ENCODE data around the gene RIMKLB.
"Not testable (repeated sequence)": the region's sequence is repeated elsewhere in the genome, so short reads cannot be mapped to it uniquely, and the experiment has no call there.

The RIMKLB gene

GRCh38 chr12:8810112-8810511, 112.3 kb downstream of the RIMKLB start:
- in situ Hi-C loops (cut with MboI; ENCODE audit: low sequenced_read_pairs), result not testable (repeated sequence)

DNA sequence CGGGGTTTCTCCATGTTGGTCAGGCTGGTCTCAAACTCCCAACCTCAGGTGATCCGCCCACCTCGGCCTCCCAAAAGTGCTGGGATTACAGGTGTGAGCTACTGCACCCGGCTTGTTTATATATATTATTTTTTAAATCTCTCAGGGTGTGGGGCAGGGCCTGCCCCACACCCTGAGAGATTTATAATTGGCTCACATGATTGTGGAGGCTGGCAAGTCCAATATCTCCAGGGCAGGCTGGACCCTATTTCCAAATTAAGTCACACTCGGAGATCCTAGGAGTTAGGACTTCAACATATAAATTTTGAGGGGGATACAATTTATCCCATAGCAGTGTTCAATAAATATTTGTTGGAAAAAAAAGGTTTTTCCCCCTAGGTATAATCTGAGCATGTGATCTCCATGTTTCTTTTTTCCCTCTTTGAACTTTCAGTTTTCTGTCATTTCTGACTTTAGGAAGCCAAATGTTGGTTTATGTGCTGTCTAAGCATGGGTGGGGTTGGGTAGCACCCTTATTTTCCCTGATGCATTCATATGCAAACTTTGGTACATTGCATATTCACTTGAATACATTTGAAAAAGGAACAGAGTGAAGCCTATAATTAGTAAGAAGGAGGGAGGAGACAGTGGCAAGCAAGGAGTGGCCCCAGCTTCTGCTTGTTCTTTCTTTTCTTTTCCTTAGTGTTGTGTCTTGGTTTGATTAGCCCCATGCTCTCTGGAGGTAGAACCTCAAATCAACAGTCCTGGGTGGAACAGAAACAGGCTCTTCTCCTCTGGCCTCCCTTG, 116.0 kb downstream of the RIMKLB start:
- in situ Hi-C loops (cut with MboI; ENCODE audit: low sequenced_read_pairs), result no loop called here

DNA sequence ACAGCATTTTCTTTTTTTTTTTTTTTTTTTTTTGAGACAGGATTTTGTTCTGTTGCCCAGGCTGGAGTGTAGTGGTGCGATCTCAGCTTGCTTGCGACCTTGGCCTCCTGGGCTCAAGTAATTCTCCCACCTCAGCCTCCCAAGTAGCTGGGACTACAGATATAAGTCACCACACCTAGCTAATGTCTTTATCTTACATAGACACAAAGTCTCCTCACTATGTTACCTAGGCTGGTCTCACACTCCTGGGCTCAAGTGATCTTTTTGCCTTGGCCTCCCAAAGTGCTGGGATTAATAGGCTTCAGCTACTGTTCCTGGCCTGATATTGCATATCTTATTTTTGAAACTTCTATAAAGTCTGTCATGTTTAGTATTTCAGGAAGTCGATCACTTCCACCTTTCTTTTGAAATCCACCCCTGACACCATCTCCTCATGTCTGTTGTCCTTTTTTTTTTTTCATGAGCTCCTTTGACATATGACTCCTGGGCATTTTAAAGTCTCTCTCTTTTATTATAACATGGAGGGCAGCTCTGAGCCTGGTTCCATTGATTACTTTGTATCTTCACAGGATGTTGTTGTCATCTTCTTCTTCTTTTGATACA, 118.8 kb downstream of the RIMKLB start:
- in situ Hi-C loops (cut with MboI; ENCODE audit: low sequenced_read_pairs), result no loop called here

- in situ Hi-C loops (cut with MboI; ENCODE audit: low sequenced_read_pairs), result no loop called here
Measured at GRCh38 chr12:8817856-8818255, 120.1 kb downstream of the RIMKLB start.

- in situ Hi-C loops (cut with MboI; ENCODE audit: low sequenced_read_pairs), result no loop called here
Measured at GRCh38 chr12:8818526-8818925, 120.7 kb downstream of the RIMKLB start.

- in situ Hi-C loops (cut with MboI; ENCODE audit: low sequenced_read_pairs), result no loop called here
Measured at GRCh38 chr12:8819666-8819980, 121.8 kb downstream of the RIMKLB start.

GRCh38 chr12:8820676-8821407, 123.1 kb downstream of the RIMKLB start:
- in situ Hi-C loops (cut with MboI; ENCODE audit: low sequenced_read_pairs), result not testable (repeated sequence)

DNA sequence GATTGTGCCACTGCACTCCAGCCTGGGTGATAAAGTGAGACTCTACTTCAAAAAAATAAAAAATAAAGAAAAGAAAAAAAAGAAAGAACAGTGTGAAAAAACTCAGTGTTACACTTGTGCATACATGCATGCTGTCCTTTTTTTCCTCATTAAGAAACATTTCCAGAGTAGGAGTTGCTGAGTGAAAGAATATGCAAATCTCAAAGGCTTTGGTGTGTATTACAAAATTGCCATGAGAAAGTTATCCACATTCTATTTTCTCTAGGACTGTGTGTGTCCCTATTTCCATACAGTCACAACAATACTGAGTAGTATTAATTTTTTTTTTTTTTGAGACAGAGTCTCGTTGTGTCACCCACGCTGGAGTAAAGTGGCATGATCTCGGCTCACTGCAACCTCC, 123.8 kb downstream of the RIMKLB start:
- in situ Hi-C loops (cut with MboI; ENCODE audit: low sequenced_read_pairs), result no loop called here

GRCh38 chr12:8822298-8822697, 124.5 kb downstream of the RIMKLB start, which contains the start of gene A2ML1:
TSS of gene A2ML1 (plus strand) at chr12:8822621. CDS start at chr12:8822652, 31 bp downstream.
- in situ Hi-C loops (cut with MboI; ENCODE audit: low sequenced_read_pairs), result no loop called here

DNA sequence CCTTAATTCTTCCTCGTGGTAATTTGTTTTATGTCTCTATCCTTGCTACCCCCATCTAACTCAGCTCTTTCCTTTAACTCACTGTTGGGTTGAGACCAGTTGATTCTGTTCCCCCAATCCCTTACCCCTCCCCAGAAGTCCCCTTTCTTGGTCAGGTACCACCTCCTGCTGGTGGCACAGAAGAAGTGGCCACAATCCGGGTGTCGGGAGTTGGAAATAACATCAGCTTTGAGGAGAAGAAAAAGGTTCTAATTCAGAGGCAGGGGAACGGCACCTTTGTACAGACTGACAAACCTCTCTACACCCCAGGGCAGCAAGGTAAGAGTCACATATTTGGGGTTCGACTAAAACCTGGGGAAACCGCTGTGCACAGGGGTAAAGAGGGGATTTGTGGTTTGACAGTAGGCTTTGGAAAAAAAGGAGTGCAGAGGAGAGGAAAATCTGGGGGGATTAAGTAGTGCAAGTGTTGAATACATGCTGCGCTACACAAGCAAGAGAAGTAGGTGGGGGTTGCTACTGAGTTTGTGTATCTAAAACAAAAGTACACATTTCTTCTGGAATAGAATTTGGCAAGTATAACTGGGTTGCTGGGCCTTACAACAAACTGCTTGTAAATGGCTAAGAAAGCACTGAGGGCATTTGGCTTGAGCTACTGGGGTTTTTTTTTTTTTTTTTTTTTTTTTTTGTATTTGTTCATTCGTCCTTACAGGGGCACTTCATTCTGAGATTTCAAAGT, 125.9 kb downstream of the RIMKLB start:
- in situ Hi-C loops (cut with MboI; ENCODE audit: low sequenced_read_pairs), result no loop called here

- in situ Hi-C loops (cut with MboI; ENCODE audit: low sequenced_read_pairs), result no loop called here
Measured at GRCh38 chr12:8827551-8828256, 129.9 kb downstream of the RIMKLB start.

DNA sequence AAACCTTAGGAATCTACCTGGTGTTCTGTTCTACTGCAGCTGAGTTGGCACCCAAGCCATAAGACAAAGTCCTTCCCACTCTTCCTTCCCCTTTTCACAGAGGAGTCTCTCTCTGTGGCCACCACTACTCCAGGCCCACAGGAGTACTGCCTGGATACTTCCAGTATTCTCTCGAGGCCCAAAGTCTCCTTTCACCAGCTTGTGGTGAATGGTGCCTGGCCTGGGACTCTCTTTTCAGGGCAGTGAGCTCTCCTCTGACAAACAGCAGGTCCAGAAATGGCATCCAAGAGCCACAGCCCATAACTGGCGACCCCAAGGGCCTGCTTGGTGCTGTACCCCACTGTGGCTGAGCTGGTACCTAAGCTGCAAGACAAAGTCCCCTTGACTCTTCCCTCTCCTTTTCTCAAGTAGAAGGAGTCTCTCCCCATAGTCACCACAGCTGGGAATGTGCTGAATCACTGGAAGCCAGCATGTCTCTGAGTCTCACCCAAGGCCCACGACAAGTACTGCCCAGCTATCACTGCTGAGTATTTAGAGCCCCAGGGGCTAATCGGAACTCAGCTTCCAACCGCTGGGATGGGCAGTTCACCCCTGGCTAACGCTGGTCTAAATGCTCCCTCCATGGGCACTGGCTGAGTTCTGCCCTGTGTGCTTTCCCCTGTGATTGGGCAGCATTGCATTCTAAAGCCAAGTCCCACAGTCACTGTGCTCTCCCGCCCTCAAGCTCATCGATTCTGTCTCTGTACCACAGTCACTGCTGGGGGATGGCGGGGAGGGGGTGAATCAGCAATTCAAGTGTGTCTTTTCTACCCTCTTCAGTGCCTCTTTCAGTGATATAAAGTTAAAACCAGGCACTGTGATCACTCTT, 130.7 kb downstream of the RIMKLB start:
- in situ Hi-C loops (cut with MboI; ENCODE audit: low sequenced_read_pairs), result no loop called here

- in situ Hi-C loops (cut with MboI; ENCODE audit: low sequenced_read_pairs), result no loop called here
Measured at GRCh38 chr12:8829125-8829518, 131.3 kb downstream of the RIMKLB start.

DNA sequence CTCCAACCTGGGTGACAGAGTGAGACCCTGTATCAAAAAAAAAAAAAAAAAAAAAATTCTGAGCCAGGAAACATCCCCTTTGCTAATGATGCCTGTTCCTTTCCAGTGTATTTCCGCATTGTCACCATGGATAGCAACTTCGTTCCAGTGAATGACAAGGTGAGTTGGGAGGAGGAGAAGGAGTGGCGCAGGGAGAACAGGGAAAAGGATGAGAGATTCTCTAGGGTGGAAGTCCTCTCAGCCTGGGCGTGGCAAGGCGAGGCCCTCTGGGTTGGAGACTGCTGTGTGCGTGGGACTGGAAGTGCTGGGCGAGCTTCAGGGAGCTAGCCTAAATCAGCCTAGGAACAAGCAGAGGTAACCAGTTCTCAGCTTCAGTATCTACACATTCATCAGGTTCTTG, 131.8 kb downstream of the RIMKLB start:
- in situ Hi-C loops (cut with MboI; ENCODE audit: low sequenced_read_pairs), result no loop called here

GRCh38 chr12:8831116-8831515, 133.3 kb downstream of the RIMKLB start:
- in situ Hi-C loops (cut with MboI; ENCODE audit: low sequenced_read_pairs), result no loop called here

DNA sequence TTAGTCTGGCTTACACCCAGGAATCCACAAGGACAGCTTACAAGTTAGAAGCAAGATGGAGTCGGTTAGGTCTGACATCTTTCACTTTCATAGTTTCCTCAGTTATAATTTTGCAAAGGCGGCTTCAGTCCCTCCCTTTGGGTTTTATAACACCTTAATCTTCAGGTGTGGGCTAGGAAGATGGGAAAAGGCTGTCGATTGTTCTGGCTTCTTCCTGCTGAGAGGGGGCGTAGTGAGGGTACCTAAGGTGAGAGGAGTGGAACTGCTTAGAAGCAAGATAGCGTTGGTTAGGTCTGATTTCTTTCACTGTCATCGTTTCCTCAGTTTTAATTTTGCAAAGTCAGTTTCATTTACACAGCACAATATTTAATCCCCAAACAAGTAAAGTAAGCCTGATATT, 134.7 kb downstream of the RIMKLB start:
- in situ Hi-C loops (cut with MboI; ENCODE audit: low sequenced_read_pairs), result no loop called here
